Activated T-helper 17 cell treated with anti-CD3 and anti-CD28 coated beads, Interleukin-2, amount 50 U/mL, for 72 hours (primary cell): Measurements from ENCODE around the gene ESYT3. TPM values are rescaled to one million over a fixed set of nuclear protein-coding genes. Genes with fewer than 3 reads are reported as not detected.

ENCODE experiments used
- ATAC-seq: fragments of 150-1000 bp; cut with Tn5 transposase; replicated peaks from 2 replicates; pipeline ENCODE4 v1.10.0; 2021; ENCODE audit warnings: mild to moderate bottlenecking, moderate library complexity
- H3K27ac Mint-ChIP-seq: one replicate; pipeline ENCODE4 v1.8.0; 2022; ENCODE audit warnings: mixed read lengths
- H3K27me3 Mint-ChIP-seq: one replicate; pipeline ENCODE4 v1.8.0; 2022; ENCODE audit warnings: mixed read lengths
- H3K36me3 Mint-ChIP-seq: one replicate; pipeline ENCODE4 v1.8.0; 2022; ENCODE audit warnings: low read depth, mild to moderate bottlenecking, mixed read lengths
- H3K4me1 Mint-ChIP-seq: one replicate; pipeline ENCODE4 v1.8.0; 2022; ENCODE audit warnings: mixed read lengths
- H3K4me3 Mint-ChIP-seq: one replicate; pipeline ENCODE4 v1.8.0; 2022; ENCODE audit warnings: mild to moderate bottlenecking, mixed read lengths
- H3K9me3 Mint-ChIP-seq: one replicate; pipeline ENCODE4 v1.8.0; 2022; ENCODE audit warnings: mixed read lengths
- total RNA-seq, 2 donors: library from RNA; stranded (reverse); gene quantifications; one replicate each; pipeline ENCODE4 v1.2.3, GENCODE V29; 2022

The ESYT3 gene
- total RNA-seq, 2 donors from 2014 or later: 0.09 to 0.37 TPM

GRCh38 chr3:138429665-138430064 is 4.8 kb upstream of the ESYT3 start:
- ATAC-seq: no peak
- no peaks in the 10 kb centered on the region for H3K4me1 Mint-ChIP-seq
- no peak overlapping the region for H3K4me3 Mint-ChIP-seq

GRCh38 chr3:138432576-138433240 is 1.7 kb upstream of the ESYT3 start:
- Mint-ChIP-seq H3K27ac (no peak overlapping the region), H3K4me1 (no peaks in the 10 kb centered on the region), H3K4me3 (peak overlapping the region; percentile 73), H3K27me3 (peaks cover 38% of the 10 kb centered on the region), H3K9me3 (no peaks in the 10 kb centered on the region), H3K36me3 (no peaks in the 10 kb centered on the region)
- no peak for ATAC-seq

More at GRCh38 chr3:138429665-138430064, 4.8 kb upstream of the ESYT3 start:
- Mint-ChIP-seq H3K27me3 (peaks cover 20% of the 10 kb centered on the region), H3K36me3 (no peaks in the 10 kb centered on the region), H3K27ac (no peak overlapping the region), H3K9me3 (no peaks in the 10 kb centered on the region)

DNA sequence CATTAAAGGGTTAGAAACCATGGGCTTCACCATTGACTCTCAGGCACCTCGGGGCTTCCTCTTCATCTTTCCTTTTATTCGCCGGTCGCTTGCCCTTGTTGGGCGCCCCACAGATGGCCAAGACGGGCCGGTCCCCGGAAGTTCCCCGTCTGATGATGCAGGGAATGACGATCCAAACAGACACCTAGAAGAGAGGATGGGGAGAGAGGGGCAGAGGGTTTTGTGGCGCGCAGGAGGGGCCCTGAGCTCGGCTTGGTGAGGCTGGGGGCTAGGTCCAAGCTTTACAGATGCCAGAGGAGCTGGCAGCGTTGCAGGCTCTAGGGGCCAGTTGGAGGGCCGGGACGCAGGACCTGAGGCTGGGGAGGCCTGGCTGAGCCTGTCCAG is 532 bp upstream of the ESYT3 start:
- Mint-ChIP-seq H3K4me1 (no peaks in the 10 kb centered on the region), H3K27ac (no peak overlapping the region), H3K36me3 (no peaks in the 10 kb centered on the region), H3K9me3 (no peaks in the 10 kb centered on the region), H3K4me3 (peak overlapping the region; percentile 73), H3K27me3 (peaks cover 42% of the 10 kb centered on the region)
- no peak for ATAC-seq

GRCh38 chr3:138434875-138435772 is 708 bp downstream of the ESYT3 start:
- Mint-ChIP-seq H3K4me1 (no peaks in the 10 kb centered on the region), H3K36me3 (no peaks in the 10 kb centered on the region), H3K27me3 (peaks cover 42% of the 10 kb centered on the region), H3K9me3 (no peaks in the 10 kb centered on the region), H3K4me3 (peak overlapping the region; percentile 73), H3K27ac (no peak overlapping the region)
- ATAC-seq: peak; percentile 5

DNA sequence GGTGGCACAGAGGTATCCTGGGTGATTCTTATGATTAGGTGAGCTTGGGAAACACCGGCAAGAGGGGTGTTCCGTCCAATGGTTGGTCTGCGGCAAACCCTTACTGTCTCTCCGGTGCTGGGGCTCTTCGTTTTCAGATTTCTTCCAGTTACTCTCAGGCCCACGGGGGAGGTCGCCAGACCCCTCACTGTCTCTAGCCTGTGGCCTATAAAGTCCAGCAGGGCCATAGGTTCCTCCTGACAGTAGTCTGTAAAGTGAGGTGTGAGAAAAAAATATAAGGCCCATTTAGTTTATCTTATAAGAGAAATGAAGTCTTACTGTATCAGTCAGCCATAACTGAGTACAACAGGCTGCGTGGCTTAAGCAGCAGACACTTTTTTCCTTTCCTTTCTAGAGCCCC is 1.4 kb downstream of the ESYT3 start:
- Mint-ChIP-seq H3K9me3 (no peaks in the 10 kb centered on the region), H3K27ac (no peak overlapping the region), H3K4me1 (no peaks in the 10 kb centered on the region), H3K27me3 (peaks cover 42% of the 10 kb centered on the region), H3K4me3 (peak overlapping the region; percentile 35), H3K36me3 (no peaks in the 10 kb centered on the region)
- ATAC-seq: no peak

DNA sequence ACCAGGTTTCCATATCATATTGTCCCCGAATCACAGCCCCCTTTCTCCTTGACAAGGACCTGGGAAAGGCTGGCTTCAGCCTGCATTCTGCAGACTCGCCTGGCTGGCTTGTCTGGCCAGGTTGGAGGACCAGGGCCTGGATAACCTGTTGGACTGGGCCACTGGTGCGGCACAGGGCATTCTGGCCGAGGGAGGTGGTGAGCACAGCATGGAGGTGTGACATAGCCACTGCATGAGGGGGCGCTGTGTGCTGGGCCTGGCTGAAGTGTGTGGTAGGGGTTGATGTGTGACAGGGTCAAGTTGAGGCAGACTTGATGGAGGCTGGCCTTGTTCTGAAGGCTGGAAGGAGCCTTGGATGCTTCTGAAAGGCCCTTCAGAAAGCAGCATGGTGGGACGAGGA is 2.9 kb downstream of the ESYT3 start:
- Mint-ChIP-seq H3K36me3 (no peaks in the 10 kb centered on the region), H3K4me1 (no peaks in the 10 kb centered on the region)

DNA sequence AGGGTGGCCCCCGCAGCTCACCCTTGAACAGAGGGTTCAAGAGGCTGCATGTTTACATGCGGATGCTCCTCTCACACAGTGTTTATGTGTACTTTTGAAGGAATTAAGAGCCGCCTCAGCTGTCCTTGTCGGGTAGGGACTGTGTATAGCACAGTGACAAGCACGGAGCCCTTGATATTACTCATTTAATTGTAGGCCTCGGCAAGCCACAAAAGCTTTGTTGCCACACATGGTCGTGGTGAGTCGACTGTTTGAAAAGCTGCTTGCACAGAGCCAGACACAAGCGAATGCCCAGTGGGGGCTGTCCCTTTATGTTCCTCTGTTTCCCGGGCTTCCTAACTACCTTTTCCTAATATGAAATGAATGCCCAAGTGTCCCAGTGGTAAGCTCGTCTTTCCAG is 4.5 kb downstream of the ESYT3 start:
- no peak overlapping the region for H3K27ac Mint-ChIP-seq
- ATAC-seq: no peak
- peaks cover 24% of the 10 kb centered on the region for H3K27me3 Mint-ChIP-seq
- no peaks in the 10 kb centered on the region for H3K4me1 Mint-ChIP-seq
- H3K9me3 Mint-ChIP-seq: no peaks in the 10 kb centered on the region
- no peaks in the 10 kb centered on the region for H3K36me3 Mint-ChIP-seq
- H3K4me3 Mint-ChIP-seq: no peak overlapping the region

More for the DNA sequence above, 2.9 kb downstream of the ESYT3 start:
- Mint-ChIP-seq H3K4me3 (no peak overlapping the region), H3K9me3 (no peaks in the 10 kb centered on the region), H3K27ac (no peak overlapping the region), H3K27me3 (peaks cover 35% of the 10 kb centered on the region)
- no peak for ATAC-seq

GRCh38 chr3:138439646-138440045 is 5.2 kb downstream of the ESYT3 start:
- no peaks in the 10 kb centered on the region for H3K4me1 Mint-ChIP-seq
- H3K27me3 Mint-ChIP-seq: peaks cover 22% of the 10 kb centered on the region
- ATAC-seq: no peak
- no peak overlapping the region for H3K4me3 Mint-ChIP-seq
- H3K9me3 Mint-ChIP-seq: no peaks in the 10 kb centered on the region
- no peak overlapping the region for H3K27ac Mint-ChIP-seq
- H3K36me3 Mint-ChIP-seq: no peaks in the 10 kb centered on the region

DNA sequence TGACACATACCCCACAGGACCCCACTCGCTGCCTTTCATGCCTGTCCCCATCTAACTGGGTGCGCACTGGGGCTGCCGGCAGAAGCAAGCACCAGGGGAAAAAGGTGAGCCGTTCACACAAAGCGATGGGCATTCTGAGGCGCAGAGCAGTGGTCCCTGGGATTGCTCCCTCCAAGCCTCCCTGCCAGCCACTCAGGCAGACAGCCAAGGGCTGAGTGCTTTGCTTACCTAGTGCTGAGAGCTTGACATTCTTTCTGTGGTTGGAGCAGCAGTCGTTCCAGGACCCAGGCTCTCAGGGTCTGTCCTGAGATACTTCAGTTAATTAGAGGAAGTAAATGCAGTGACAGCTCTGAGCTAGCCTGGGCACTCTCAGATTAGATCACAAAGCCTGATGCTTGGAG is 5.7 kb downstream of the ESYT3 start:
- Mint-ChIP-seq H3K27me3 (peaks cover 22% of the 10 kb centered on the region), H3K4me3 (no peak overlapping the region), H3K27ac (no peak overlapping the region)

GRCh38 chr3:138440596-138440995 is 6.2 kb downstream of the ESYT3 start:
- Mint-ChIP-seq H3K27me3 (peaks cover 22% of the 10 kb centered on the region), H3K4me3 (no peak overlapping the region), H3K4me1 (no peaks in the 10 kb centered on the region), H3K27ac (no peak overlapping the region), H3K36me3 (no peaks in the 10 kb centered on the region), H3K9me3 (no peaks in the 10 kb centered on the region)
- ATAC-seq: no peak

More for the DNA sequence above, 5.7 kb downstream of the ESYT3 start:
- no peaks in the 10 kb centered on the region for H3K9me3 Mint-ChIP-seq
- no peaks in the 10 kb centered on the region for H3K36me3 Mint-ChIP-seq
- ATAC-seq: no peak
- no peaks in the 10 kb centered on the region for H3K4me1 Mint-ChIP-seq

DNA sequence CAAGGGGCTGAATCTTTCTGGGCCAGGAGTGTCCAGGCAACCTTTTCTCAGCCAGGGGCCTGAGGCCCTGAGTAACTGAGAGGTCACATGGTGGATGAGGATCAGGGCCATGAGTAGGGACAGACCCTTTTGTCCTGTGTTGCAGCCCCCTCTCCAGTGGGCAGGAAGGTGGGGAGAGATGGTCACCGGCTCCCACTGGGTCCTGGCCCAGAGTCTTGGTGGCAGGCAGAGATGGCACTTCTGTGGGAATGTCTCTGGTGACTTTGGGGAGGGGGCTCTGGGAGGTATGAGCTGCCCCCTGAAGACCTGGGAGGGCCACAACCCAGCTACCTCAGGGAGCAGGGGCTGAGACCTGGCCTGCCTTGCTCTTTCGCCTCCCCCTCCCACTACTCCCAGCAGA is 6.8 kb downstream of the ESYT3 start:
- H3K27me3 Mint-ChIP-seq: peaks cover 16% of the 10 kb centered on the region
- H3K4me3 Mint-ChIP-seq: no peak overlapping the region
- ATAC-seq: no peak
- no peak overlapping the region for H3K27ac Mint-ChIP-seq
- no peaks in the 10 kb centered on the region for H3K4me1 Mint-ChIP-seq
- no peaks in the 10 kb centered on the region for H3K36me3 Mint-ChIP-seq
- no peaks in the 10 kb centered on the region for H3K9me3 Mint-ChIP-seq

DNA sequence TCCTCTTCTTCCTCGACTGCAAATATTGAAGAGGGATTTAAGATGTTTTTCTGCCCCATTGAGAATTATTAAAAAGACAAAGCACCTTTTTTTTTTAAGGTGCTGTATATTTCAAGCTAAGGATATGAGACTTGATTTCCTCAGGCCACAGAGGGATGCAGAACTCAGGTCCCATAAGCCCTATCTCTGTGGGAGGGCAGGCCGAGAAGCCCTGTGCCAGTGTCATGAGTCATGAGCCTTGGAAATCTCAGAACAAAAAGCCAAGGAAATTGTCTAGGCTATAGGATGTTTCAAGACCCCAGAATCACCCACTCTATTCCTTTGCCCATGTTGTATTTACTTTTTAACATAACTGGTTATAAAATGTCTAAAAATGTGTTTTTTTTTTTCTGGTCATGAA is 7.3 kb downstream of the ESYT3 start:
- no peaks in the 10 kb centered on the region for H3K4me1 Mint-ChIP-seq
- H3K36me3 Mint-ChIP-seq: no peaks in the 10 kb centered on the region
- no peaks in the 10 kb centered on the region for H3K9me3 Mint-ChIP-seq
- no peak overlapping the region for H3K27ac Mint-ChIP-seq
- ATAC-seq: no peak
- no peak overlapping the region for H3K4me3 Mint-ChIP-seq
- peaks cover 11% of the 10 kb centered on the region for H3K27me3 Mint-ChIP-seq

GRCh38 chr3:138442433-138442832 is 8.0 kb downstream of the ESYT3 start:
- Mint-ChIP-seq H3K36me3 (no peaks in the 10 kb centered on the region), H3K9me3 (no peaks in the 10 kb centered on the region), H3K4me3 (no peak overlapping the region), H3K27ac (no peak overlapping the region), H3K27me3 (peaks cover 6% of the 10 kb centered on the region), H3K4me1 (no peaks in the 10 kb centered on the region)
- ATAC-seq: no peak

DNA sequence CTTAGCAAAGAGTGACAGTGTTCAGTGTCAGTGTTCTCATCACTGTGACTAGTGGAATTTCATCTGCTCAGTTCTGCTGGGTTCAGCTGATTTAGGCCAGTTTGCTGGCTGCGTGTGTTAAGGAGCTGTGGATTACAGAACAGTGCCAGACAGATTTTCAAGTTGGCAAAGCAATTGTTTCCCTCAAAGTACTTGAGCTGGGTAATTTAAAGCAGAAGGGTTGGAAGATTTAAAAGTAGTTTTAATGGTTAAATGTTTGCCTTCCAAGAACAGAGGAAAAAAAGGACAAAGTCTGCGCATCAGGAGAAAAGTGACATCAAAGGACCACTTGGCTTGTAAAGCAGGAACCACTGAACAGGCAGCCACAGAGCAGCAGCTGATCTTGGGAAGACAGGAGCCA is 8.7 kb downstream of the ESYT3 start:
- no peak overlapping the region for H3K27ac Mint-ChIP-seq
- H3K9me3 Mint-ChIP-seq: no peaks in the 10 kb centered on the region
- no peaks in the 10 kb centered on the region for H3K4me1 Mint-ChIP-seq
- ATAC-seq: no peak
- H3K27me3 Mint-ChIP-seq: peaks cover 4% of the 10 kb centered on the region
- H3K4me3 Mint-ChIP-seq: no peak overlapping the region
- no peaks in the 10 kb centered on the region for H3K36me3 Mint-ChIP-seq
